GM06990 (cell line): ENCODE data around the gene MOAP1.

Source experiments
- DNase-seq: peaks from one replicate; pipeline ENCODE4 v3.0.0-alpha.2; 2011; ENCODE audit not compliant: insufficient read length; ENCODE audit errors: extremely low read depth
- H3K27me3 ChIP-seq: replicated peaks from 2 replicates; pipeline ENCODE4 v1.6.0; 2011; ENCODE audit warnings: low read length; ENCODE audit not compliant: control insufficient read depth, insufficient read depth
- H3K36me3 ChIP-seq: 2 replicates; pipeline ENCODE4 v1.5.1; 2011; ENCODE audit warnings: low read length; ENCODE audit not compliant: control insufficient read depth, insufficient read depth
- H3K4me3 ChIP-seq: replicated peaks from 2 replicates; pipeline ENCODE4 v1.5.1; 2011; ENCODE audit warnings: low read depth, mild to moderate bottlenecking, control low read depth, low read length
- CTCF ChIP-seq: IDR thresholded peaks from 2 replicates; pipeline ENCODE4 v1.5.1; 2011; ENCODE audit warnings: low read length, control low read depth, mild to moderate bottlenecking, inconsistent platforms; ENCODE audit not compliant: insufficient read depth, poor library complexity, severe bottlenecking

Gene MOAP1

GRCh38 chr14:93155667-93156066, 29.0 kb downstream of the MOAP1 start:
- no peaks in the 10 kb centered on the region for H3K36me3 ChIP-seq
- DNase-seq, result no peak
- no peak overlapping the region for H3K4me3 ChIP-seq
- TF ChIP-seq CTCF, result no peak
- no peaks in the 10 kb centered on the region for H3K27me3 ChIP-seq

- no peak for TF ChIP-seq CTCF
- no peak overlapping the region for H3K4me3 ChIP-seq
- H3K27me3 ChIP-seq, result no peaks in the 10 kb centered on the region
- no peak for DNase-seq
- no peaks in the 10 kb centered on the region for H3K36me3 ChIP-seq
Observed at GRCh38 chr14:93153121-93153520, 31.6 kb downstream of the MOAP1 start.

- TF ChIP-seq CTCF, result no peak
- Histone ChIP-seq H3K27me3 (no peaks in the 10 kb centered on the region), H3K4me3 (no peak overlapping the region), H3K36me3 (no peaks in the 10 kb centered on the region)
- no peak for DNase-seq
Observed at GRCh38 chr14:93150227-93151208, 34.2 kb downstream of the MOAP1 start.

- no peak overlapping the region for H3K4me3 ChIP-seq
- no peaks in the 10 kb centered on the region for H3K27me3 ChIP-seq
- no peak for TF ChIP-seq CTCF
- no peak for DNase-seq
- H3K36me3 ChIP-seq, result no peaks in the 10 kb centered on the region
Observed at GRCh38 chr14:93148979-93149378, 35.7 kb downstream of the MOAP1 start.

GRCh38 chr14:93146119-93146518, 38.6 kb downstream of the MOAP1 start:
- TF ChIP-seq CTCF, result no peak
- Histone ChIP-seq H3K4me3 (no peak overlapping the region), H3K27me3 (no peaks in the 10 kb centered on the region), H3K36me3 (no peaks in the 10 kb centered on the region)
- DNase-seq, result peak; percentile 26
